Activated CD8-positive, alpha-beta T cell treated with anti-CD3 and anti-CD28 coated beads, Interleukin-2, amount 10 ng/mL, durations not matched to agents 7 days and 5 days (primary cell): ENCODE data around the gene SLC9A9. TPM values are rescaled to one million over a fixed set of nuclear protein-coding genes. Genes with fewer than 3 reads are reported as not detected.

Experiments used
- ATAC-seq: fragments of 150-1000 bp; cut with Tn5 transposase; one replicate; pipeline ENCODE4 v1.10.0; 2021; ENCODE audit warnings: moderate library complexity
- CTCF ChIA-PET: fragments of 350-600 bp; sonication (Branson Sonifier 250); formaldehyde crosslinking; loops from one replicate; lab custom pipeline; 2021; ENCODE audit warnings: antibody characterized with exemption; lab: Charles Lee
- POLR2A ChIA-PET: fragments of 350-600 bp; sonication (Branson Sonifier 250); formaldehyde crosslinking; loops from one replicate; lab custom pipeline; 2021; ENCODE audit warnings: antibody characterized with exemption; lab: Charles Lee
- DNase-seq: peaks from one replicate; pipeline ENCODE4 v3.0.0-alpha.2; 2020
- H3K27ac Mint-ChIP-seq: one replicate; pipeline ENCODE4 v1.8.0; 2021; ENCODE audit warnings: mild to moderate bottlenecking, mixed read lengths
- H3K27me3 Mint-ChIP-seq: one replicate; pipeline ENCODE4 v1.8.0; 2021; ENCODE audit warnings: low read depth, mixed read lengths
- H3K36me3 Mint-ChIP-seq: one replicate; pipeline ENCODE4 v1.8.0; 2021; ENCODE audit warnings: low read depth, mixed read lengths
- H3K4me1 Mint-ChIP-seq: one replicate; pipeline ENCODE4 v1.8.0; 2021; ENCODE audit warnings: low read depth, mixed read lengths
- H3K4me3 Mint-ChIP-seq: one replicate; pipeline ENCODE4 v1.8.0; 2021; ENCODE audit warnings: mild to moderate bottlenecking, mixed read lengths
- H3K9me3 Mint-ChIP-seq: one replicate; pipeline ENCODE4 v1.8.0; 2022; ENCODE audit warnings: mixed read lengths; ENCODE audit not compliant: insufficient read depth
- total RNA-seq, 2 experiments: library from RNA; stranded (reverse); gene quantifications; one replicate each; pipeline ENCODE4 v1.2.3, GENCODE V29; 2021

SLC9A9 gene
- total RNA-seq, 2 experiments from 2014 or later, result 6.6 to 7.4 TPM

- DNase-seq (no peak), ATAC-seq (no peak)
- Mint-ChIP-seq H3K4me3 (no peak overlapping the region), H3K9me3 (peaks cover 3% of the 10 kb centered on the region), H3K36me3 (peaks cover 15% of the 10 kb centered on the region), H3K27ac (no peak overlapping the region), H3K27me3 (no peaks in the 10 kb centered on the region), H3K4me1 (peaks cover 41% of the 10 kb centered on the region)
- ChIA-PET CTCF (no interaction called here), POLR2A (no interaction called here)
Measured at GRCh38 chr3:143822798-143823197, 25.5 kb downstream of the SLC9A9 start.

- POLR2A ChIA-PET, result no interaction called here
- ATAC-seq, result no peak
- no peak overlapping the region for H3K27ac Mint-ChIP-seq
- DNase-seq, result no peak
- H3K27me3 Mint-ChIP-seq, result no peaks in the 10 kb centered on the region
- H3K9me3 Mint-ChIP-seq, result peaks cover 3% of the 10 kb centered on the region
- peaks cover 14% of the 10 kb centered on the region for H3K36me3 Mint-ChIP-seq
- CTCF ChIA-PET, result no interaction called here
- peaks cover 41% of the 10 kb centered on the region for H3K4me1 Mint-ChIP-seq
- no peak overlapping the region for H3K4me3 Mint-ChIP-seq
Measured at GRCh38 chr3:143822374-143822773, 25.9 kb downstream of the SLC9A9 start.

- Mint-ChIP-seq H3K27ac (no peak overlapping the region), H3K4me1 (peaks cover 41% of the 10 kb centered on the region), H3K4me3 (no peak overlapping the region), H3K36me3 (peaks cover 14% of the 10 kb centered on the region), H3K9me3 (peaks cover 3% of the 10 kb centered on the region), H3K27me3 (no peaks in the 10 kb centered on the region)
- DNase-seq, result no peak
- ChIA-PET CTCF (no interaction called here), POLR2A (no interaction called here)
- ATAC-seq, result no peak
Measured at GRCh38 chr3:143821862-143822261, 26.4 kb downstream of the SLC9A9 start.

GRCh38 chr3:143820466-143821221, 27.6 kb downstream of the SLC9A9 start:
- Mint-ChIP-seq H3K4me3 (no peak overlapping the region), H3K4me1 (peaks cover 29% of the 10 kb centered on the region), H3K27me3 (no peaks in the 10 kb centered on the region), H3K27ac (no peak overlapping the region), H3K36me3 (peaks cover 6% of the 10 kb centered on the region), H3K9me3 (peaks cover 1% of the 10 kb centered on the region)
- no peak for ATAC-seq
- ChIA-PET POLR2A (no interaction called here), CTCF (no interaction called here)
- no peak for DNase-seq

- Mint-ChIP-seq H3K4me1 (peaks cover 24% of the 10 kb centered on the region), H3K36me3 (peaks cover 1% of the 10 kb centered on the region), H3K4me3 (no peak overlapping the region), H3K27me3 (no peaks in the 10 kb centered on the region), H3K9me3 (no peaks in the 10 kb centered on the region), H3K27ac (no peak overlapping the region)
- CTCF ChIA-PET, result interaction anchor here (0.9 kb wide), 1 partner anchor 44 kb away, joined by 3 read pairs; no protein-coding TSS in a partner anchor
- POLR2A ChIA-PET, result no interaction called here
- no peak for ATAC-seq
- no peak for DNase-seq
Measured at GRCh38 chr3:143819890-143820289, 28.4 kb downstream of the SLC9A9 start.

- ChIA-PET POLR2A (no interaction called here), CTCF (no interaction called here)
- no peaks in the 10 kb centered on the region for H3K36me3 Mint-ChIP-seq
- H3K27ac Mint-ChIP-seq, result peak overlapping the region; percentile 18
- no peaks in the 10 kb centered on the region for H3K27me3 Mint-ChIP-seq
- no peaks in the 10 kb centered on the region for H3K9me3 Mint-ChIP-seq
- DNase-seq (no peak), ATAC-seq (peak; percentile 30)
- H3K4me3 Mint-ChIP-seq, result no peak overlapping the region
- peaks cover 13% of the 10 kb centered on the region for H3K4me1 Mint-ChIP-seq
Measured at GRCh38 chr3:143814443-143814889, 33.8 kb downstream of the SLC9A9 start.

GRCh38 chr3:143812481-143812880, 35.8 kb downstream of the SLC9A9 start:
- no peak for DNase-seq
- no peak for ATAC-seq
- no peak overlapping the region for H3K4me3 Mint-ChIP-seq
- H3K27ac Mint-ChIP-seq, result no peak overlapping the region
- peaks cover 13% of the 10 kb centered on the region for H3K4me1 Mint-ChIP-seq
- H3K36me3 Mint-ChIP-seq, result no peaks in the 10 kb centered on the region
- POLR2A ChIA-PET, result no interaction called here
- CTCF ChIA-PET, result no interaction called here
- no peaks in the 10 kb centered on the region for H3K9me3 Mint-ChIP-seq
- H3K27me3 Mint-ChIP-seq, result no peaks in the 10 kb centered on the region

GRCh38 chr3:143811602-143812001, 36.7 kb downstream of the SLC9A9 start:
- peaks cover 13% of the 10 kb centered on the region for H3K4me1 Mint-ChIP-seq
- H3K27me3 Mint-ChIP-seq, result no peaks in the 10 kb centered on the region
- POLR2A ChIA-PET, result no interaction called here
- H3K27ac Mint-ChIP-seq, result no peak overlapping the region
- H3K36me3 Mint-ChIP-seq, result no peaks in the 10 kb centered on the region
- CTCF ChIA-PET, result no interaction called here
- no peak for ATAC-seq
- H3K9me3 Mint-ChIP-seq, result no peaks in the 10 kb centered on the region
- no peak for DNase-seq
- H3K4me3 Mint-ChIP-seq, result no peak overlapping the region

GRCh38 chr3:143810953-143811265, 37.4 kb downstream of the SLC9A9 start:
- Mint-ChIP-seq H3K36me3 (no peaks in the 10 kb centered on the region), H3K4me3 (no peak overlapping the region), H3K27me3 (no peaks in the 10 kb centered on the region), H3K4me1 (peaks cover 13% of the 10 kb centered on the region), H3K9me3 (no peaks in the 10 kb centered on the region), H3K27ac (no peak overlapping the region)
- DNase-seq (no peak), ATAC-seq (no peak)
- ChIA-PET POLR2A (no interaction called here), CTCF (no interaction called here)

GRCh38 chr3:143810166-143810952, 37.9 kb downstream of the SLC9A9 start:
- DNase-seq (no peak), ATAC-seq (no peak)
- Mint-ChIP-seq H3K36me3 (no peaks in the 10 kb centered on the region), H3K4me1 (peaks cover 13% of the 10 kb centered on the region), H3K9me3 (no peaks in the 10 kb centered on the region), H3K27me3 (no peaks in the 10 kb centered on the region), H3K27ac (no peak overlapping the region), H3K4me3 (no peak overlapping the region)
- ChIA-PET CTCF (no interaction called here), POLR2A (no interaction called here)

GRCh38 chr3:143809121-143809621, 39.1 kb downstream of the SLC9A9 start:
- no peak overlapping the region for H3K27ac Mint-ChIP-seq
- no peak overlapping the region for H3K4me3 Mint-ChIP-seq
- ChIA-PET CTCF (no interaction called here), POLR2A (no interaction called here)
- H3K4me1 Mint-ChIP-seq, result peaks cover 5% of the 10 kb centered on the region
- ATAC-seq, result no peak
- H3K36me3 Mint-ChIP-seq, result no peaks in the 10 kb centered on the region
- no peak for DNase-seq
- no peaks in the 10 kb centered on the region for H3K9me3 Mint-ChIP-seq
- no peaks in the 10 kb centered on the region for H3K27me3 Mint-ChIP-seq

GRCh38 chr3:143808030-143808429, 40.2 kb downstream of the SLC9A9 start:
- DNase-seq (no peak), ATAC-seq (no peak)
- H3K27me3 Mint-ChIP-seq, result no peaks in the 10 kb centered on the region
- CTCF ChIA-PET, result interaction anchor here (1.5 kb wide), 1 partner anchor 62 kb away, joined by 3 read pairs; no protein-coding TSS in a partner anchor
- no peak overlapping the region for H3K4me3 Mint-ChIP-seq
- H3K36me3 Mint-ChIP-seq, result no peaks in the 10 kb centered on the region
- POLR2A ChIA-PET, result no interaction called here
- H3K27ac Mint-ChIP-seq, result no peak overlapping the region
- H3K4me1 Mint-ChIP-seq, result no peaks in the 10 kb centered on the region
- no peaks in the 10 kb centered on the region for H3K9me3 Mint-ChIP-seq
